GM21367 (cell line): Measurements from ENCODE around the gene PRR36.

Experiments used
- ATAC-seq: cut with Tn5 transposase; IDR thresholded peaks from one replicate; pipeline ENCODE4 v1.9.1; 2021; ENCODE audit not compliant: unreplicated experiment

PRR36 gene

DNA sequence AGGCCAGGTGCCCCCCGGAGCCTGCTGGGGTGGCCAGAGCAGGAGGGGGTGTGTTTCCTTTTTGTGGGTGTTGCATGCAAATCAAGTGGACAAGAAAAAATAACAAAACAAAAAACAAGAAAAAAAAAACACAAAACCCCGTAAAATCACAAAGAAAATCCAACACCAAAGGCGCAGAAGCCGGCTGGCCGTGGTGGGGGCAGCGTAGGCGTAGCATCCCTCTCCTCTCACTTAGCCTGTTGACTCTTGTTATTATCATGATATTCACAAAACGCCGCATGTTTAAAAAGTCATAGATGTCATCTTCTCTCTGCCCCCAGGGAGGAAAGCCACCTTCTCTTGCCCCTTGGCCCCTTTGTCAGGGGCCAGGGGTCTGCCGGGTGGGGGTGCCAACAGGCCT lies 39.5 kb upstream of the PRR36 start:
- ATAC-seq, result no peak

DNA sequence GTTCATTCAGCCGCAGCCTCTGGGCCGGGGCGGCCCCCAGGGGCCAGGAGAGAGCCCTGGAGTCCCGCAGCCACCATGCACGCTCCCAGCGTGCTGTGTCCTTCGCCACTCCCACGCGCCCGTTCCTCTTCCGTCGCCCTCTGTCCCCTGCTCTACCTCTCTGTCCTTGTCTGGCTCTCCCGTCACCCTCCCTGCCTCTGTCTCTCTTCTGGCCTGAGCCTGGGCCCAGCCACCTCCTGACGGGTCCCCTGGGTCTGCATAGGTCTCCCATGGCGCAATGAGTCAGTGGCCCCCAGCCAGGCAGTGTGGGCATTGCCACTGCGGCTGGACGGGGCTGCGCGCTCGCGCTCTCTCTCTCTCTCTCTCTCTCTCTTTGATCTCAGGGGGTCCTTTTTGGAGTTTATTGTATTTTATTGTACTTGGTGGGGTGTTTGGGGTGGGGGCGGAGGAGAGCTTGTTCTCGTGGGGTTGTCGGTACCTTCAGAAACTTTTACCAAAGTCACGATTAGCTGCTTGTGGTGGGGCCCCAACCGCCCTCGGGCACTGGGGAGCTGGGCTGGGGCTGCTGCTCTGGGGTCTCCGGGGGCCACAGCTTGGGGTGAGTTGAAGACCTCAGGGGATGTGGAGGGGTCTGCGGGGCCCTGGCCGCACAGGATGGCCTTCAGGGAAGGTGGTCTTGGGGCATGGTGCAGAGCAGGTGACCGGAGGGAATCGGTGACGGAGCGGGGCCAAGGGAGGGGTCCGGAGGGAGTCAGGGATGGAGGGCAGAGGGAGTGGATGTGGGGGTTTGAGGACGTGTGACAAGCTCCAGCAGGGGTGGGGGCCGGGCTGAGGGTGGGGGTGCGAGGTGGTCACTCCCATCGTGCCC lies 38.7 kb upstream of the PRR36 start:
- no peak for ATAC-seq

DNA sequence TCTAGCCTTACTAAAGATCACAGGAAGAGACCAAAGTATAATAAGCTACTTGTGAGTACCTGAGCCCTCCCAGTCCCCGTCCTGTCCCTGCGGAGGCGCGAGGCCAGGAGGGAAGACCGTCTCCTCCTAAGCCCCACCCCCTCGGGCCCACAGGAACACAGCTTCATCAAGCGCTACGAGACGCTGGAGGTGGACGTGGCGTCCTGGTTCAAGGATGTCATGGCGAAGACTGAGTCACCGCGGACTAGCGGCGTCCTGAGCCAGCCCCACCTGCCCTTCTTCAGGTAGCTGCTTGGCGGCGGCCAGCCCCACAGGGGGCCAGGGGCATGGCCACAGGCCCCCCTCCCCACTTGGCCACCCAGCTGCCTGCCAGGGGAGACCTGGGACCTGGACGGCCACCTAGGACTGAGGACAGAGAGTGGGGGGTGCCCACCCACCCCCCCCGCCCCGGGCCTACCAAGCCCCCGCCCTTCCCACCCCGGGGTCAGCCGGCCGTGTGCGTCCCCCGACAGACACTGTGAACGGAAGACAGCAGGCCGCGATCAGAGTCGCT lies 38.0 kb upstream of the PRR36 start:
- no peak for ATAC-seq

DNA sequence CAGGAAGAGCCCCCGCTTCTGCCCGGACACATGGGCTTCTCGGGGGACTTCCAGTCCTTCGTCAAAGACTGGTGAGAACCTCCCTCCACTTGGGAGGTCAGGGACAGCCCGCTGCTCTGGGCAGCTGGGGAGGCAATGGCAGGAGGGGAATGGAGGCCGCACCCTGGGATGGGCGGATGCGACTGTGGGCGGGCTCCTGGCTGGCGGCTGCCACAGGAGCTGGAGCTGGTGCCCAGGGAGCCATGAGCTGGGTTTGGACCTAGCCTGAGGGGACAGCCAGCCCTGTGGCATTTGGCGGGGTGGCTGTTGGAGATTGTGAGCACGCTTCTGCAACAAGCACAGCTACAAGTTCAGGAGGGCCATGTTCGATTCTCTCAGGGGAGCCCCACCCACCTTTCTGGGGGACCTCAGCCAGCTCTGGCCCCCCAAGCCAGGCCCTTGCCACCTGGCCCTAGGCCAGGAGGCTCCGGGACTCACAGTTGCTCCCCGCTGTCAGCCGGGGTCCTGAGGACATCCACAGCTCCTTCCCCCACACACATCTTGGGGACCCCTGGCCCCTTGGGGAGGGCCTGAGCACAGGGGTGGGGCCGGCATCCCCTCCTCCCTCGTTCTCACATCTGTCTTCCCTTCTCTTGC lies 37.4 kb upstream of the PRR36 start:
- ATAC-seq, result no peak

DNA sequence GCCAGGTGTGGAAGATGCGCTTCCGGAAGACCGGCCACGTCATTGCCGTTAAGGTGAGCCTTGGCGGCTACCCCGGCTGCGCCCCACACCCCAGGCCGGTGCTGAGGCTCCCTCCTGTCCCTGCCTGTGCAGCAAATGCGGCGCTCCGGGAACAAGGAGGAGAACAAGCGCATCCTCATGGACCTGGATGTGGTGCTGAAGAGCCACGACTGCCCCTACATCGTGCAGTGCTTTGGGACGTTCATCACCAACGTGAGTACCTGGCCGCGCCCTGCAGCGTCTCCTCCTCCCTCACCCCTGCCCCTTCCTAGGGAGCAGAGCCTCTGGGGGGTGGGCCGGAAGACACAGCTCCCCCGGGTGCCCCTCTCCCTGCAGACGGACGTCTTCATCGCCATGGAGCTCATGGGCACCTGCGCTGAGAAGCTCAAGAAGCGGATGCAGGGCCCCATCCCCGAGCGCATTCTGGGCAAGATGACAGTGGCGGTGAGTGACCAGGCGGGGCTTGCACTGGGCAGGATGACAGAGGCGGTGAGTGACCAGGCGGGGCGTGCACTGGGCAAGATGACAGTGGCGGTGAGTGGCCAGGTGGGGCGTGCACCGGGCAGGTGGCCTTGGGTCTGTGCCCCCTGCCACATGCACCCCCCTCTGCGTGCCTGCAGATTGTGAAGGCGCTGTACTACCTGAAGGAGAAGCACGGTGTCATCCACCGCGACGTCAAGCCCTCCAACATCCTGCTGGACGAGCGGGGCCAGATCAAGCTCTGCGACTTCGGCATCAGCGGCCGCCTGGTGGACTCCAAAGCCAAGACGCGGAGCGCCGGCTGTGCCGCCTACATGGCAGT lies 36.4 kb upstream of the PRR36 start:
- no peak for ATAC-seq

DNA sequence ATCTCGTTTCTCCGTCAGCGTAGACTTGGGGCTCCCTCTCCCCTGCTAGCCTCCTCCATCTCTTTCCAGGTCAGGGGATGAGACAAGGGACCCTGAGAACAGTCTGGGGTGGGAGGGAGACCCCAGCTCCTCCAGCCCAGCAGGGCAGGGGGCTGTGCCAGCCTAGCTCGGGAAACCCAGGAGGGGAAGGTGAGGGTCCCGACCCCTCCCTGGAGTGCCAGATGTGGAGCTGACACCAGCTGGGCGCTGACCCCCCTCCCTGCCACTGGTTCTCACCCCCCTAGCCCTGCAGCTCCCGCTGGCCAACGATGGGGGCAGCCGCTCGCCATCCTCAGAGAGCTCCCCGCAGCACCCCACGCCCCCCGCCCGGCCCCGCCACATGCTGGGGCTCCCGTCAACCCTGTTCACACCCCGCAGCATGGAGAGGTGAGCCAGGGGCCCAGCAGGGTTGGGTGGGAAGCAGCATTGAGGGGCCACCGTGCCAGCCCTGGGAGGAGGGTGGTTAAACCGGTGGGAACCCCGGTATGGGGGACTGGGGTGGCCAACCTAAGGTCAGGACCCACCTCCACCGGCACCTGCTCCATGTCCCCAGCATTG lies 35.4 kb upstream of the PRR36 start:
- no peak for ATAC-seq

DNA sequence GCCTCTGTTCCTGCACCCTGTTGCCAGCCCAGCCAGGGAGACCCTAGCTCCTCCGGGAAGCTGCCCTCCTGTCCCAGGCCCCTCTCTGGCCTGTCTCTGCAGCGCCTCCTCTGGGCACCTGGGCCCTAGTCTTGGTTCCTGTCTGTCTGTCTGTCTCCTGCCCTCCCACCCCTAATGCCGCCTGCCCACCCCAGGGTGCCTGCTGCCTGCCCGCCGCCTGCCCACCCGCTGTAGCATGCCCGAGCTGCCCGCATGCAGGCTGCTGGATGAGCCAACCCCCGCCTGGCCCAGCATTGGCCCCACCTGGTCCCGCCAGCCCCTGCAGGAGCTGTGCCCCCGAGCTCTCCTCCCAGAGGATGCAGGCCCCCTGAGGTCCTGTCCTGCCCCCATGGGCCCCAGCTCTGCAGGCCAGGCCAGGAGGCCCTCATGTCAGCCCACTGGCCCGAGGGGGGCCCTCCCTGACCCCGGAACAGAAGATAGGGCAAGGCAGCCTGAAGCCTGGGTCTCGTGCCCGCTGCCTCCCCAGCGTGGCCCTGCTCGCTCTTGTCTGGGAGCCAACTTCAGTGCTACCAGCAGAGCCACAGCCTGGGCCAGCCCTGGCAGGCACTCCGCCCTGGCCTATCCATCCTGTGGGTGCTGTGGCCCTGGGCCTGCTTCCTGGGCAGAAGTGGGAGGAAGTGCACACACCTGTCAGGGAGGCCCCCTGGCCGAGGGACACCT lies 34.7 kb upstream of the PRR36 start:
- ATAC-seq, result no peak

DNA sequence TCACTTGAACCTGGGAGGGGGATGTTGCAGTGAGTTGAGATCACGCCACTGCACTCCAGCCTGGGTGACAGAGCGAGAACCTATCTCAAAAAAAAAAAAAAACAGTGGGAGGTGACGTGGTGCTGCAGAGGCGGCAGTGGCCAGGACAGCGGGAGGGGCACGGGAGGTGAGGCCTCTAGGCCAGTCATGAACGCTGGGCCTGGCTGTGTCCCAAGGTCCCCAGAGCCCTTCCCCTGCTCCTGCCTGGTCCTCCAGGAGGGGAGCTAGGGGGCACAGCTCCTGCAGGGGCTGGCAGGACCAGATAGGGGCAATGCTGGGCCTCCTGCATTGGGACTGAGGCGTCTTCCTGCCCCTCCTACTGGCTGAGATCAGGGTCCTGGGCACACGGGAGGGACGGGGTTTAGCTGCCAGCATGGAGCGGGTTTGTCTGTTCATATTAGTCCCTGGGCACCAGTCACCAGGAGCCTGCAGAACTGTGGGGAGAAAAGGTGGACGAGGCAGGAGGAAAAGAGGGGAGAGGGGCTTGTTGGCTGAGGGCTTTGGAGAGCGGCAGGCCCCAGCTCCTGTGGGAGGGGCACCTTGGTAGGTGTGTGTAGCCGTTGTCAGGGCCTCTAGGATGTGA lies 34.0 kb upstream of the PRR36 start:
- no peak for ATAC-seq

DNA sequence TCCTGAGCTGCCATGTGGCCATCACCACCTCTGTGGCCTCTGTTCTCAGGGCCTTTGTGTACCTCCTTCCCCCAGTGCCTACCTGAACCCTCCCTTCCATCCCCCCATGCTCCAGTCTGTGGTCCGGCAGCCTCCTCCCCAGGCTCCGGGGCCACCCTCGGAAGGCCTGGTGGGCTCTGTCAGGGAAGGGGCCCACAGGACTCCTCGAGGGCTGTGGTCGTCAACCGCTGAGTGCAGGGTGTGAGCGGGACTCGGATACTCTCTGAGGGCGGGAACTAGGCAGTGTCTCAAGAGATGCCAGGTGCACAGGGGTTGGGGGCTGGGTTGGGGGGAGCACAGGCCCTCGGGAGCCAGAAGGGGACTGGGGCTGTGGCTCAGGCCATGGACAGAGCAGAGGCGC lies 33.4 kb upstream of the PRR36 start:
- no peak for ATAC-seq

DNA sequence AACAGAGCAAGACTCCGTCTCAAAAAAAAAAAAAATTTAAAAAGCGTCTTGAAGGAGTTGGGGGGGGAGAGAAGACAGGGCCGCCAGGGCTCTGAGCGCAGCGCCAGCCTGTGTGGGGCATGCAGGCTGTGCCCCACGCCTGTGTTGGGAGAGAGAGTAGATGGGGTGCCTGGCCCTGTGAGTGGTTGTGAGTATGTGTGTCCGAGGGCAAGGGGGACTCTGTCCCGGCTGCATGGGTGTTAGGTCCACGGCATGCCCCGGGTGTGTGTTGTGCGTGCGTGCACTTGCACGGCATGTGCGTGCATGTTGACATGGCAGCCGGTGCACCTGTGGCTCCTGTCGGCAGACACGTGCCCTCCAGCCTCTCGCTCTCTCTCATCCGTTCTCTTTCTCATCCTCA lies 32.9 kb upstream of the PRR36 start:
- ATAC-seq, result no peak

DNA sequence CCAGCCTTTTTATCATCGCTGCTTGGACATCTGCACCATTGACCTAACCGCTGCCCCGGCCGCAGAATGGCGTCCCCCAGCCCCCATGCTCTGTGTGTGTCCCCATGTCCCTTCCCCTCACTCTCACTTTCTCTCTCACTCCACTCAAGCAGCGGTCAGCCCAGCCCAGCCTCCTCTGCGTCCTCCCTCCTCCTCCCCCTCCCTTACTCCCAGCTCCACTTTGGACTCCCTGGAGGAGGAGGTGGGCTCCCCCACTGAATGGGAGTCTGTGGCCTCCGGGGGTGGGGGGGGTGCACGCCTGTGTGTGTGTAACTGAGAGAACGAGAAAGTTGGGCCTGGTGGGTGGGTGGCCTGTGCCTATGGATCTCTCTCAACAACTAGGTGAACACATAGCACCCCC lies 31.7 kb upstream of the PRR36 start:
- no peak for ATAC-seq

DNA sequence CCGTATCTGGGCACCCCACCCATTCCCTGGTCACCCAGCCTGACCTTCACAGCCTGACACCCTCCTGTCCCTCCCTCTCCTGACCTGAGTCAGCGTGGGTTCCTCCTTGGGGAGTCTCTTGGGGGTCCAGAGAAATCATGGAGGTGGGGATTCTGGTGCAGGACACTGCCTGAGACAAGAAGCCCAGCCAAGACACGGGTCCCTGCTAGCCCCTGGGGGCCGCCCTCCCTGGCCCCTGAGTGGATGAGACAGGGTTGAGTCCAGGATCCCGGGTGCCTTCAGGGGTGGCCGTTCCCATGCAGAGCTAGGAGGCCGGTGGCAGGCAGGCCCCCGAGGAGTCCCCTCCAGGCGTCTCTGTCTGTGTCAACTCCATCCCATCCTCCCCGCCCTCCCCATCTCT lies 31.1 kb upstream of the PRR36 start:
- no peak for ATAC-seq

DNA sequence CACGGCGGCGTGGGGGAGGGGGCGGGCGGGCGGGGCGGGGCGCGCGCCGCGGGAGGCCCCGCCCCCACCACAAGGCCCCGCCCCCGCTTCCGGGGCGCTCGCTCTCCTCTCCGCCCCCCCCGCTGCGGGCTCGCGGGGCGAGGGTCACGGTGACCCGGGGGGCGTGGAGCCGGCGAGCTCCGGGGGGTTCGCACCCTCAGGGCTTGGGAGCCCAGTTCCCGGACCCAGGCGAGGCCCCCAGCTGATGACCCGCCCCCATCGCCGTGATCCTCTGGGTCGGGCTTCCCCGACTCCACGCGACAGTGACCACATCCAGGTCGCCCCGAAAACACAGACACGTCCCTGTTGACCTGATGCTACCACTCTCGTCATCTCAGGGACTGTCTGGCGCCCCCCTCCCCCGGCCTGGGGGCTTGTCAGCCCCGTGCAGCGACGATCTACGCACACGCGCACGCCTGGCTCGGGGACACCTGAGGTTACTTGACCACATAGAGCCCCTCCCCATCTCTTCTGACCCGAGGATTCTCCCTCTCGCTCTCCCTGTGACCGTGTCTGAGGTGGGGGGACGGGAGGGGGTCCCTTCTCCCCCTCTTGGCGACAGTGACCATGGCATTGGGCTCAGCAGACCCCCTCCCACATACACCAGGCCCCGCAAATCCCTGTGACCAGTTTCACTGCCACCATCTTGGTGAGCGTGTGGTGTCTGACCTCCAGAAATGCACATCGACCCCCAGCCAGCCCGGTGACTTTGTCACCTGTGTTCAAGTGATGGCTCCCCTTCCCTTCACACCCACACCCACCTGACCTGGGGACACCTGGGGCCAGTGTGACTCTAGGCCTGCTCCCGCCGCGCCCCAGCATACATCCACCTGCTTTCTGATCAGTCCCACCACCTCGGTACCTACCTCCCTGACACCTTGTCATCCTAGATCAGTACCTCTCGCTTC lies 30.2 kb upstream of the PRR36 start:
- ATAC-seq, result peak; percentile 24

DNA sequence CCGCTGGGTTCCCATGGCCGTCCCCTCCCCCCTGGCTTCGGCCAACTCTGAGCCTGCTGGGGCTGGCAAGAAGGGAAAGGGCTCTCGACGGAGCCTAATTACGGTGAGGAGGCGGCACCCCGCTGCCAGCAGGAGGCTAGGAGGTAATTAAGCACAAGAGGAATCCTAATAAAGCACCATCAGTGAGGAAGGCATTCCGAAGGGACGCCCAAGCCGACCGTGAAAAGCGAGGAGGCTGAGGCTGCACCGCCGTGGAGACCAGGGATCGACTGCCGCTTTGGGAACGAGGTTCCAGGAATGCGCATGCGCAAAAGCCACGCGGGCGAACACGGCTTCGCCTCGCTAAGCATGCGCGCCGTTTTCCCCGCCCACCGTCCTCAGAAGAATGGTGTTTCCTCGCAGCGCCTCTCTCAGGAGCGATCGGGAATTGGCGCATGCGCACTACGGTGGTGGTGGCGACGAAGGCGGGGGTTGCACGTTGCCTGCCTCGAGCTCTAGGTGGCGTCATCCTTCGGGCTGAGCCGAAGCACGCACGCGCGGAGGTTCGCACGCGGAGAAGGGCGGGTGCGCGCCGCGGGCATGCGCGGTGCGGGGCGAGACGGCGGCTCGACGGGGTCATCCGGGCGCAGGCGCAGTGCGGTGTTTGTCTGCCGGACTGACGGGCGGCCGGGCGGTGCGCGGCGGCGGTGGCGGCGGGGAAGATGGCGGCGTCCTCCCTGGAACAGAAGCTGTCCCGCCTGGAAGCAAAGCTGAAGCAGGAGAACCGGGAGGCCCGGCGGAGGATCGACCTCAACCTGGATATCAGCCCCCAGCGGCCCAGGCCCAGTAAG lies 29.3 kb upstream of the PRR36 start, which contains the start of gene MAP2K7:
Gene MAP2K7 (plus strand): TSS at position 634 of the 830 bp plus-strand sequence. CDS start 68 bp downstream, at position 702.
- ATAC-seq, result peak; percentile 61

DNA sequence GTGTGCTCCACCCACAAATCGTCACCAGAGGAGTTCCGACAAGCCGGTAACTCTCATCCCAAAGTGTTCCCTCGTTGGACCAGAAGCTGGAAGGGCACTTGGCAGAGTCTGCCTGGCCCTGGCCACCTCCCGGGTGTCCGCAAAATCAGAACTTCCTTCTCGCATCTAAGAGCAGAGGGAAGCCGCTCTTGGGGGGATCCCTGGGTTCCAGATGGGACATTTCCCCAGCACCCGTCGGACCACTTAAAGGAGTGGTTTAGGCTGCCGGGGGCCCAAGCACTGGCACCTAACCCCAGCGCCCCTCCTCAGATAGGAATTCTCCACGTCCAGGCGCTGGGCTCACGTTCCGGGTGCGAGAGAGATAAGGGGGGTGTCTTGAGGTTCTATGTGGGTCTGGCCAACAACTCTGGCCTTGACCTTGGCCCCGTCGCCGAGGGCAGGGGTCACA lies 28.6 kb upstream of the PRR36 start:
- ATAC-seq, result peak; percentile 12

DNA sequence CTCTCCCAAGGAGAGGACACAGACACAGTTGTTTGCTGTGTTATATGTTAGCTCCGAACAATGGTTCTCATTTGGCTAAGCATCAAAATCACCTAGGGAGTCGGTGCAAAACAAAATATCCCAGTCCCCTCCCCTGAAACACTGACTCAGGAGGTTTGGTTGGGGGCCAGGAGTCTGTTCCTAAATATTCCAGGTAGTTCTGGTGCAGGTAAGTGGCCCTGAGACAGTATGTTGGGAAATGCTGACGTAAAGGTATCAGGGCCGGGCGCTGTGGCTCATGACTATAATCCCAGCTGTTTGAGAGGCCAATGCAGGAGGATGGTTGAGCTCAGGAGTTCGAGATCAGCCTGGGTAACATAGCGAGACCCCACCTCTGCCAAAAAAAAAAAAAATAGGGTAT lies 27.1 kb upstream of the PRR36 start:
- no peak for ATAC-seq

DNA sequence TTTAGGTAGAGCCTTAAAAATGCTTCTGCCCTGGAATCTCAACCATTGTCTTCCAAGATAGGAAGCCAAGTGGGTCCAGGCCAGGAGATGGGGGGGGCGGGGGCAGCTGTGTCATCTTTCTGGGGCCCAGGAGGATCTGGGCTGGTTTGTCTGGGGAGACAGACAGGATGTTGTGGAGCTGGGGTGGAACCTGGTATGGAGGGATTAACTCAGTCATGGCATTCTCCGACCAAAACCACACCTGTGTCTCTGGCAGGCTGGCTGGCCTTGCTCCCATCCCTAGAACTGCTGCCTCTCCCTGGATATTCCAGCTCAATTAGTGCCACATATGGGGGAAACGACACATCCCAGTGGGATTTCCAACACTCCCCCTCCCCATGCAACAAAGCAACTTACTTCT lies 26.7 kb upstream of the PRR36 start:
- ATAC-seq, result no peak

DNA sequence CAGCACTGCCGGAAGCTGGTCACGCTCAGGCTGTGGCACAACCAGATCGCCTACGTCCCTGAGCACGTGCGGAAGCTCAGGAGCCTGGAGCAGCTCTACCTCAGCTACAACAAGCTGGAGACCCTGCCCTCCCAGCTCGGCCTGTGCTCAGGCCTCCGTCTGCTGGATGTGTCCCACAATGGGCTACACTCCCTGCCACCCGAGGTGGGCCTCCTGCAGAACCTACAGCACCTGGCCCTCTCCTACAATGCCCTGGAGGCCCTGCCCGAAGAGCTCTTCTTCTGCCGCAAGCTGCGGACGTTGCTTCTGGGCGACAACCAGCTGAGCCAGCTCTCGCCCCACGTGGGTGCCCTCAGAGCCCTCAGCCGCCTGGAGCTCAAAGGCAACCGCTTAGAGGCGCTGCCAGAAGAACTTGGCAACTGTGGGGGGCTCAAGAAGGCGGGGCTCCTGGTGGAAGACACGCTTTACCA lies 26.2 kb upstream of the PRR36 start:
- no peak for ATAC-seq
